Measurements from ENCODE around the gene P4HA3. TPM values are rescaled to one million over a fixed set of nuclear protein-coding genes. Genes with fewer than 3 reads are reported as not detected.
"Not testable (repeated sequence)": the region's sequence is repeated elsewhere in the genome, so short reads cannot be mapped to it uniquely, and the experiment has no call there.

P4HA3 gene
- total RNA-seq, 1 donor from 2014 or later, result 0.34 TPM

GRCh38 chr11:74345420-74345819 is 34.0 kb upstream of the P4HA3 start:
- no peaks in the 10 kb centered on the region for H3K9me3 Mint-ChIP-seq
- peaks cover 14% of the 10 kb centered on the region for H3K36me3 Mint-ChIP-seq
- H3K27ac Mint-ChIP-seq, result no peak overlapping the region
- no peaks in the 10 kb centered on the region for H3K27me3 Mint-ChIP-seq
- no peak overlapping the region for H3K4me3 Mint-ChIP-seq
- no peaks in the 10 kb centered on the region for H3K4me1 Mint-ChIP-seq (ENCODE audit: unreplicated experiment)
- TF ChIP-seq, protein P1, sequence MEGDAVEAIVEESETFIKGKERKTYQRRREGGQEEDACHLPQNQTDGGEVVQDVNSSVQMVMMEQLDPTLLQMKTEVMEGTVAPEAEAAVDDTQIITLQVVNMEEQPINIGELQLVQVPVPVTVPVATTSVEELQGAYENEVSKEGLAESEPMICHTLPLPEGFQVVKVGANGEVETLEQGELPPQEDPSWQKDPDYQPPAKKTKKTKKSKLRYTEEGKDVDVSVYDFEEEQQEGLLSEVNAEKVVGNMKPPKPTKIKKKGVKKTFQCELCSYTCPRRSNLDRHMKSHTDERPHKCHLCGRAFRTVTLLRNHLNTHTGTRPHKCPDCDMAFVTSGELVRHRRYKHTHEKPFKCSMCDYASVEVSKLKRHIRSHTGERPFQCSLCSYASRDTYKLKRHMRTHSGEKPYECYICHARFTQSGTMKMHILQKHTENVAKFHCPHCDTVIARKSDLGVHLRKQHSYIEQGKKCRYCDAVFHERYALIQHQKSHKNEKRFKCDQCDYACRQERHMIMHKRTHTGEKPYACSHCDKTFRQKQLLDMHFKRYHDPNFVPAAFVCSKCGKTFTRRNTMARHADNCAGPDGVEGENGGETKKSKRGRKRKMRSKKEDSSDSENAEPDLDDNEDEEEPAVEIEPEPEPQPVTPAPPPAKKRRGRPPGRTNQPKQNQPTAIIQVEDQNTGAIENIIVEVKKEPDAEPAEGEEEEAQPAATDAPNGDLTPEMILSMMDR (conservative IDR thresholded peaks at IDR 0.05), result no peak
- DNase-seq (ENCODE audit: extremely low spot score, unreplicated experiment), result no peak

GRCh38 chr11:74341921-74342320 is 30.5 kb upstream of the P4HA3 start:
- H3K4me1 Mint-ChIP-seq (ENCODE audit: unreplicated experiment), result no peaks in the 10 kb centered on the region
- H3K27ac Mint-ChIP-seq, result no peak overlapping the region
- no peak overlapping the region for H3K4me3 Mint-ChIP-seq
- no peaks in the 10 kb centered on the region for H3K9me3 Mint-ChIP-seq
- no peak for DNase-seq (ENCODE audit: extremely low spot score, unreplicated experiment)
- H3K27me3 Mint-ChIP-seq, result no peaks in the 10 kb centered on the region
- peaks cover 13% of the 10 kb centered on the region for H3K36me3 Mint-ChIP-seq
- TF ChIP-seq, protein P1 (conservative IDR thresholded peaks at IDR 0.05), result no peak

DNA sequence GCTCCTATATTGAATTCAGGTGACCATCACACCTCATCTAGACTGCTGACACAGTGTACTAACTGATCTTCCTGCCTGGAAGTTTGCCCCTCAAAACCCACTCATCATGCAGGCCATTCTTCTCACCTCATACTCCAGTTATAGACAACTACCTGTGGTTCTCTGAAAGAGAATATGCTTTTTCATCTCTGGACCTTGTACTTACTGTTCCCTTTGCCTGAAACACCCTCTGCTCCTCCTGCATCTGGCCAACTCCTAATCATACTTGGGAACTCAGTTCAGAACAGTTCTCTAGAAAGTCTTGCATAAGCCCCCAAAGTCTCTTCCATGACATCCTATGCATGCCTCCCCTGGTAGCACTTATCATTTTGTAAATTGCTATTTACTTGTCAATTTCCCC is 28.2 kb upstream of the P4HA3 start:
- no peak for DNase-seq (ENCODE audit: extremely low spot score, unreplicated experiment)
- H3K27ac Mint-ChIP-seq, result no peak overlapping the region
- no peak overlapping the region for H3K4me3 Mint-ChIP-seq
- TF ChIP-seq, protein P1 (conservative IDR thresholded peaks at IDR 0.05), result no peak
- H3K9me3 Mint-ChIP-seq, result no peaks in the 10 kb centered on the region
- no peaks in the 10 kb centered on the region for H3K27me3 Mint-ChIP-seq
- H3K36me3 Mint-ChIP-seq, result peaks cover 17% of the 10 kb centered on the region
- H3K4me1 Mint-ChIP-seq (ENCODE audit: unreplicated experiment), result no peaks in the 10 kb centered on the region

DNA sequence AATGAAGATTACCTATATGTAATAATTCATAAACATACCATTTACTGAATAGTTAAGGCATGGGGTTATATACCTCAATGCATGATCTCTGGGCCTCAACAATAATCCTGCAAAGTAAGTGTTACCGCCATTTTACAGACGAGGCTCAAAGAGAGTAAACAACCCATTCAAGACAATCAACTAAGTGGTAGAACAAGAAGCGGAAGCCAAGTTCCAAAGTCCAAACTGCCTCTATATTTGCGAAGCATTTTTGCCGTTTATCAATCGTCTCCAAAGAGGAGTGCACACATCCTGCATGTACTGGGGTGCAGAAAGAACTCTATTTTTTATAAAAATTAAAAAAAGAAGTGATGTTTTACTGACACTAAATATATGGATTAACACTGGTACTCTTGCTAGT is 27.5 kb upstream of the P4HA3 start:
- Mint-ChIP-seq H3K27me3 (no peaks in the 10 kb centered on the region), H3K9me3 (no peaks in the 10 kb centered on the region), H3K4me1 (ENCODE audit: unreplicated experiment) (no peaks in the 10 kb centered on the region), H3K4me3 (no peak overlapping the region), H3K36me3 (peaks cover 17% of the 10 kb centered on the region), H3K27ac (no peak overlapping the region)
- TF ChIP-seq, protein P1 (conservative IDR thresholded peaks at IDR 0.05), result no peak
- no peak for DNase-seq (ENCODE audit: extremely low spot score, unreplicated experiment)

GRCh38 chr11:74333193-74333592 is 21.8 kb upstream of the P4HA3 start:
- H3K36me3 Mint-ChIP-seq, result peaks cover 4% of the 10 kb centered on the region
- H3K4me3 Mint-ChIP-seq, result no peak overlapping the region
- no peaks in the 10 kb centered on the region for H3K27me3 Mint-ChIP-seq
- no peak for DNase-seq (ENCODE audit: extremely low spot score, unreplicated experiment)
- no peaks in the 10 kb centered on the region for H3K9me3 Mint-ChIP-seq
- H3K27ac Mint-ChIP-seq, result no peak overlapping the region
- no peaks in the 10 kb centered on the region for H3K4me1 Mint-ChIP-seq (ENCODE audit: unreplicated experiment)
- TF ChIP-seq, protein P1 (conservative IDR thresholded peaks at IDR 0.05), result no peak

DNA sequence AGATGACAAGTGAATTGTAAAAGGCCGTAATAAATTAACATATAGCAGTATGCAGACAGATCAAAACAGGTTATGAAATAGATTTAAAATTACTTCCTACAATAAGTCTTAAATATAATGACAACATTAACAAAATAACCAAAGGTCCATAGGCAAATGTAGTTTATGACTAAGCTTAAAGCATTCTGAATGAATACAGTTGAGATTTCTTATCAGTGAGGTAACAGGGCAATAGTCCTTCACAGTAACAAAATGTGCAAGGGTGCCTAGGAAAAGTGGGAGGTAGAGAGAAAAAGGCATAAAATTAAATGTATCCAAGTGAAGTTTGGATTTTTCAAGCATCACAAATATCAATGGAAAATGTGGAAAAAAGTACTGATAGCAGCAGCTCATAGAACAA is 20.9 kb upstream of the P4HA3 start:
- Mint-ChIP-seq H3K4me3 (no peak overlapping the region), H3K4me1 (ENCODE audit: unreplicated experiment) (no peaks in the 10 kb centered on the region), H3K36me3 (peaks cover 4% of the 10 kb centered on the region), H3K27ac (no peak overlapping the region), H3K27me3 (no peaks in the 10 kb centered on the region), H3K9me3 (no peaks in the 10 kb centered on the region)
- TF ChIP-seq, protein P1 (conservative IDR thresholded peaks at IDR 0.05), result no peak
- DNase-seq (ENCODE audit: extremely low spot score, unreplicated experiment), result no peak

- not testable (repeated sequence) for H3K9me3 Mint-ChIP-seq; H3K4me1 Mint-ChIP-seq (ENCODE audit: unreplicated experiment); H3K36me3 Mint-ChIP-seq; H3K4me3 Mint-ChIP-seq; H3K27ac Mint-ChIP-seq; H3K27me3 Mint-ChIP-seq; DNase-seq (ENCODE audit: extremely low spot score, unreplicated experiment)
Observed at GRCh38 chr11:74331000-74331399, 19.6 kb upstream of the P4HA3 start.

Measured in type B pancreatic cell (in vitro differentiated cells).